Measurements from ENCODE around the gene NPB.

NPB gene

GRCh38 chr17:81902653-81903414 lies 796 bp downstream of the NPB start:
- Histone ChIP-seq H3K4me1 (ENCODE audit: control insufficient read depth, insufficient read depth, low read depth, low read length) (peaks cover 38% of the 10 kb centered on the region), H3K23ac (ENCODE audit: low read length in 2 of 2) (peak overlapping the region in 1 of 2 experiments; percentile 85), H2AFZ (ENCODE audit: low read depth, low read length) (peak overlapping the region; percentile 34), H3K4ac (ENCODE audit: low read depth in 1 of 2, low read length in 2 of 2) (peak overlapping the region in 1 of 2 experiments; percentile 64), H3K27me3 (ENCODE audit: control insufficient read depth in 1 of 2, insufficient read depth in 1 of 2, low read length in 2 of 2) (peaks cover 0 to 8% of the 10 kb centered on the region in 2 experiments), H3K4me3 (ENCODE audit: insufficient read depth in 1 of 2, low read depth in 1 of 2, low read length in 2 of 2) (peak overlapping the region in 1 of 2 experiments; percentile 55), H3K27ac (ENCODE audit: low read length, poor library complexity, severe bottlenecking) (no peak overlapping the region), H4K91ac (ENCODE audit: low read length) (peak overlapping the region; percentile 22), H2BK5ac (ENCODE audit: low read depth, low read length, poor library complexity, severe bottlenecking) (no peak overlapping the region), H3K79me1 (replicated peaks; ENCODE audit: low read length, poor library complexity, severe bottlenecking) (peaks cover 17% of the 10 kb centered on the region), H4K8ac (ENCODE audit: low read length) (peak overlapping the region; percentile 74), H2BK12ac (ENCODE audit: low read length in 2 of 2) (no peak overlapping the region), H2BK120ac (ENCODE audit: low read depth, low read length) (no peak overlapping the region), H3K4me2 (ENCODE audit: low read length, poor library complexity, severe bottlenecking) (peak overlapping the region; percentile 70), H3K18ac (ENCODE audit: low read depth in 1 of 2, low read length in 2 of 2) (peak overlapping the region; percentile 47 to 65), H3K36me3 (ENCODE audit: control insufficient read depth in 1 of 2, insufficient read depth in 2 of 2, low read depth in 1 of 2, low read length in 2 of 2) (peaks cover 50 to 79% of the 10 kb centered on the region in 2 experiments), H3K9me3 (ENCODE audit: control insufficient read depth, low read length) (no peaks in the 10 kb centered on the region), H2AK5ac (ENCODE audit: low read length, severe bottlenecking) (no peak overlapping the region), H3K9ac (ENCODE audit: low read length) (no peak overlapping the region), H2BK15ac (ENCODE audit: low read depth, poor library complexity, severe bottlenecking) (peak overlapping the region; percentile 23), H3K14ac (ENCODE audit: low read length in 2 of 2) (peak overlapping the region in 1 of 2 experiments; percentile 36)
- no peak for DNase-seq
- 46% methylated on average over 45 of the region's 47 CpGs for WGBS

GRCh38 chr17:81903415-81903831 lies 1.4 kb downstream of the NPB start:
- H3K27ac ChIP-seq (ENCODE audit: low read length, poor library complexity, severe bottlenecking): no peak overlapping the region
- no peaks in the 10 kb centered on the region for H3K9me3 ChIP-seq (ENCODE audit: control insufficient read depth, low read length)
- no peak overlapping the region for H3K18ac ChIP-seq (ENCODE audit: low read depth in 1 of 2, low read length in 2 of 2)
- H4K91ac ChIP-seq (ENCODE audit: low read length): no peak overlapping the region
- H3K23ac ChIP-seq (ENCODE audit: low read length in 2 of 2): no peak overlapping the region
- H3K9ac ChIP-seq (ENCODE audit: low read length): no peak overlapping the region
- no peak overlapping the region for H3K4ac ChIP-seq (ENCODE audit: low read depth in 1 of 2, low read length in 2 of 2)
- peaks cover 45 to 84% of the 10 kb centered on the region in 2 experiments for H3K36me3 ChIP-seq (ENCODE audit: control insufficient read depth in 1 of 2, insufficient read depth in 2 of 2, low read depth in 1 of 2, low read length in 2 of 2)
- H2BK120ac ChIP-seq (ENCODE audit: low read depth, low read length): no peak overlapping the region
- peaks cover 34% of the 10 kb centered on the region for H3K4me1 ChIP-seq (ENCODE audit: control insufficient read depth, insufficient read depth, low read depth, low read length)
- no peak overlapping the region for H2BK5ac ChIP-seq (ENCODE audit: low read depth, low read length, poor library complexity, severe bottlenecking)
- H3K27me3 ChIP-seq (ENCODE audit: control insufficient read depth in 1 of 2, insufficient read depth in 1 of 2, low read length in 2 of 2): peaks cover 0 to 8% of the 10 kb centered on the region in 2 experiments
- 98% methylated on average over 10 of the region's 10 CpGs for WGBS
- H3K4me3 ChIP-seq (ENCODE audit: insufficient read depth in 1 of 2, low read depth in 1 of 2, low read length in 2 of 2): no peak overlapping the region
- no peak overlapping the region for H2AK5ac ChIP-seq (ENCODE audit: low read length, severe bottlenecking)
- no peak overlapping the region for H2AFZ ChIP-seq (ENCODE audit: low read depth, low read length)
- no peak overlapping the region for H3K4me2 ChIP-seq (ENCODE audit: low read length, poor library complexity, severe bottlenecking)
- H3K79me1 ChIP-seq (replicated peaks; ENCODE audit: low read length, poor library complexity, severe bottlenecking): peaks cover 19% of the 10 kb centered on the region
- H2BK15ac ChIP-seq (ENCODE audit: low read depth, poor library complexity, severe bottlenecking): no peak overlapping the region
- H2BK12ac ChIP-seq (ENCODE audit: low read length in 2 of 2): no peak overlapping the region
- no peak for DNase-seq
- no peak overlapping the region for H4K8ac ChIP-seq (ENCODE audit: low read length)
- H3K14ac ChIP-seq (ENCODE audit: low read length in 2 of 2): no peak overlapping the region

GRCh38 chr17:81903896-81904599 lies 2.0 kb downstream of the NPB start:
- no peak for DNase-seq
- no peak overlapping the region for H3K27ac ChIP-seq (ENCODE audit: low read length, poor library complexity, severe bottlenecking)
- H3K79me1 ChIP-seq (replicated peaks; ENCODE audit: low read length, poor library complexity, severe bottlenecking): peaks cover 21% of the 10 kb centered on the region
- H3K14ac ChIP-seq (ENCODE audit: low read length in 2 of 2): no peak overlapping the region
- no peak overlapping the region for H3K4me2 ChIP-seq (ENCODE audit: low read length, poor library complexity, severe bottlenecking)
- H3K27me3 ChIP-seq (ENCODE audit: control insufficient read depth in 1 of 2, insufficient read depth in 1 of 2, low read length in 2 of 2): peaks cover 0 to 8% of the 10 kb centered on the region in 2 experiments
- H4K8ac ChIP-seq (ENCODE audit: low read length): no peak overlapping the region
- no peaks in the 10 kb centered on the region for H3K9me3 ChIP-seq (ENCODE audit: control insufficient read depth, low read length)
- no peak overlapping the region for H3K4ac ChIP-seq (ENCODE audit: low read depth in 1 of 2, low read length in 2 of 2)
- no peak overlapping the region for H2AK5ac ChIP-seq (ENCODE audit: low read length, severe bottlenecking)
- H3K4me3 ChIP-seq (ENCODE audit: insufficient read depth in 1 of 2, low read depth in 1 of 2, low read length in 2 of 2): no peak overlapping the region
- peaks cover 30% of the 10 kb centered on the region for H3K4me1 ChIP-seq (ENCODE audit: control insufficient read depth, insufficient read depth, low read depth, low read length)
- H3K9ac ChIP-seq (ENCODE audit: low read length): no peak overlapping the region
- no peak overlapping the region for H2BK120ac ChIP-seq (ENCODE audit: low read depth, low read length)
- H3K18ac ChIP-seq (ENCODE audit: low read depth in 1 of 2, low read length in 2 of 2): no peak overlapping the region
- 95% methylated on average over 24 of the region's 24 CpGs for WGBS
- H2BK5ac ChIP-seq (ENCODE audit: low read depth, low read length, poor library complexity, severe bottlenecking): no peak overlapping the region
- H2AFZ ChIP-seq (ENCODE audit: low read depth, low read length): no peak overlapping the region
- H2BK15ac ChIP-seq (ENCODE audit: low read depth, poor library complexity, severe bottlenecking): no peak overlapping the region
- peaks cover 42 to 89% of the 10 kb centered on the region in 2 experiments for H3K36me3 ChIP-seq (ENCODE audit: control insufficient read depth in 1 of 2, insufficient read depth in 2 of 2, low read depth in 1 of 2, low read length in 2 of 2)
- no peak overlapping the region for H3K23ac ChIP-seq (ENCODE audit: low read length in 2 of 2)
- H4K91ac ChIP-seq (ENCODE audit: low read length): no peak overlapping the region
- no peak overlapping the region for H2BK12ac ChIP-seq (ENCODE audit: low read length in 2 of 2)

All from mesenchymal stem cell (in vitro differentiated cells and primary cell).